MG63 (cell line): ENCODE results near the gene PWWP2B. TPM values are rescaled to one million over a fixed set of nuclear protein-coding genes. Genes with fewer than 3 reads are reported as not detected.
A peak's percentile ranks its signal among the peaks of the same experiment; 100 is the strongest.

Experiments used
- DNase-seq: peaks from one replicate; pipeline ENCODE4 v3.0.0-alpha.2; 2020
- H3K27me3 ChIP-seq: fragments of 250-450 bp; sonication (Bioruptor Pico); 2 replicates; pipeline ENCODE4 v1.5.1; 2020; ENCODE audit warnings: mild to moderate bottlenecking, moderate library complexity
- H3K36me3 ChIP-seq: fragments of 250-450 bp; sonication (Bioruptor Pico); 2 replicates; pipeline ENCODE4 v1.5.1; 2020; ENCODE audit warnings: mild to moderate bottlenecking, moderate library complexity
- H3K4me3 ChIP-seq: fragments of 250-450 bp; sonication (Bioruptor Pico); 2 replicates; pipeline ENCODE4 v1.5.1; 2020; ENCODE audit warnings: mild to moderate bottlenecking, moderate library complexity
- H3K9me3 ChIP-seq: fragments of 250-450 bp; sonication (Bioruptor Pico); 2 replicates; pipeline ENCODE4 v1.5.1; 2020; ENCODE audit warnings: mild to moderate bottlenecking, moderate library complexity
- total RNA-seq: library from RNA; depleted of rRNA; stranded (reverse); fragments of >200 nt; shearing (Covaris generic); gene quantifications from 2 replicates; pipeline ENCODE4 v1.2.3, GENCODE V29; 2014; ENCODE audit warnings: low replicate concordance

PWWP2B gene
- total RNA-seq, 1 experiment from 2014 or later, result 25.2 TPM

DNA sequence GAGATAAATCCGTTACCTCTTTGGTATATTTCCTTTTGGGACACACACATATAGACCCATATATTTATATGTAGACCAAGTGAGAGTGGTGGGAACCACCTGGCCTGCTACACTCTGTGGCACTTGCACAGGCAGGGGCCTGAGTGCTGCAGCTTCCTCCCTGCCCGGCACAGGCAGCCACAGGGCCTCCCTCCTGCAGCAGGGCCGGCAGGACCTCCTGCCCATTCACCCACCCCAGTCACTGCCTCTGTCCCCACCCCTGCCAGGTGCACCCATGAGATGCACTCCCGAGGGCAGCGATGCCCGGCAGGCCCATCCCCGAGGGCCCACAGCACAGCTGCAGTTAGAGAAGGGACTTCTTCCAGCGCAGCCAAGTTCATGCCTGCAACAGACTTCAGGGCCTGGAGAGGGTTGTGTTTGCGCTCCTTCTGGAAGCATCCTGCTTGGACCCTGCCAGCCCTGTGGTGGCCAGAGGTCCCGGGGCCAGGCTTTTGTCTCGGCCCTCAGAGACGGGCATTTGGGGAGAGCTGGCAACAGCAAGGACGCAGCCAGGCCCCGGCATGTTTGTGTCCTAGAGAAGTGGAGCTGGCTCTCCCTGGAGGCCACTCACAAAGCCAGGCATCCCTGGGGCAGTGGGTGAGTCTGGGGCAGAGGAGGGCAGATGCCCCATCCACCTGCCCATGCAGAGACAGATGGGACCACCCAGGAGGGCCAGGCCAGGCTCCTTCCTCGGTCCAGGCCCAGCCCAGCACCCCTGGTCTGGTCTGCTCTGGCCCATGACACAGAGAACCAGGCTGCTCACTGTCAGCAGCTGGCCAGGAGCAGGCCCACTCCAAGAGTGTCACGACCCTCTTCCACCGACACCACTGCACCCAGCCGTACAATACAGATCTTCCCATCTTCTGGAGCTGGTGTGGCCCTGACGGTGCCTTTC lies 41.4 kb downstream of the PWWP2B start:
- Histone ChIP-seq H3K4me3 (no peak overlapping the region), H3K9me3 (no peaks in the 10 kb centered on the region), H3K27me3 (no peaks in the 10 kb centered on the region), H3K36me3 (no peaks in the 10 kb centered on the region)
- DNase-seq, result no peak

DNA sequence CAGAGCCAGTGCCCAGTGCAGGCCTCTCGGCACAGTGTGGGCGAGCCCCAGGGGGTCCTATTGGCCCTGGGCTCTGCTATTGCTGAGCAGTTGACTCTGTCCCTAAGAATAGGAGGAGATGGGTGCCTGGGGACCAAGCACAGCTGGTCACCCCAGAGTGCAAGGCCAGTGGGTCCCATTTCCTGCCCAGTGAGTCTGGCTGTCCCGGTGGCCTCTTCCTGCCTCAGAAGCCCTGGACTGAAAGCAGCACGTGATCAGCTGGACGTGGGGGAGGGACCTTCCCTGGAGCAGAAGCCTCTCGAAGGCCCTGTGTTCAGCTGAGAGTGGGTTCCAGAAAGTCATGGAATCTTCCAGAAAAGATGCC lies 42.0 kb downstream of the PWWP2B start:
- DNase-seq, result no peak
- Histone ChIP-seq H3K4me3 (no peak overlapping the region), H3K27me3 (no peaks in the 10 kb centered on the region)

DNA sequence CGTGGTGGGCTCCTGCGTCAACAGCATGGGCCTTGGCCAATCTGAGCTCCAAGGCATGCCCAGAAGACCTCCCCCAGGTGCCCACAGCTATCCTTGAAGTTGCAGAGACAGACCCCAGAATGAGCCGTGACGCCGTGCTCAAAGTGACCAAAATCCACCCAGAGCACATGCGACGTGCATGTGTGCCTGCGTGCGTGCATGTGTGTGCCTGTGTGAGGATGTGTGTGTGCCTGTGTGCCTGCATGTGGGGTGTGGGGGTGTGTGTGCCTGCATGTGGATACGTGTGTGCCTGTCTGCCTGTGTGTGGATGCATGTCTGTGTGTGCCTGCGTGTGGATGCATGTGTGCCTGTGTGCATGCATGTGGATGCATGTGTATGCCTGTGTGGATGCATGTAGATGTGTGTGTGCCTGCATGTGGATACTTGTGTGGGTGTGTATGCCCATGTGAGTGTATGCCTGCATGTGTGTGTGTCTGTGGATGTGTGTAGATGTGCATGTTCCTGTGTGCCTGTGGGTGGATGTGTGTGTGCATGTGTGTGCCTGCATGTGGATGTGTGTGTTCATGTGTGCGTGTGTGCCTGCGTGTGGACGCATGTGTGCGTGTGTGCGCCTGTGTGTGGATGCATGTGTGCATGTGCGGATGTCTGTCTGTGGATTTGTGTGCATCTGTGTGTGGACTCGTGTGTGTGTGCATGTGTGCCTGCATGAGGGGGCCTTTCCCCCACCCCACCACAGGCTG lies 42.6 kb downstream of the PWWP2B start:
- no peak for DNase-seq
- Histone ChIP-seq H3K9me3 (no peaks in the 10 kb centered on the region), H3K27me3 (no peaks in the 10 kb centered on the region), H3K4me3 (no peak overlapping the region), H3K36me3 (no peaks in the 10 kb centered on the region)

More for the DNA sequence above, 42.0 kb downstream of the PWWP2B start:
- Histone ChIP-seq H3K36me3 (no peaks in the 10 kb centered on the region), H3K9me3 (no peaks in the 10 kb centered on the region)

DNA sequence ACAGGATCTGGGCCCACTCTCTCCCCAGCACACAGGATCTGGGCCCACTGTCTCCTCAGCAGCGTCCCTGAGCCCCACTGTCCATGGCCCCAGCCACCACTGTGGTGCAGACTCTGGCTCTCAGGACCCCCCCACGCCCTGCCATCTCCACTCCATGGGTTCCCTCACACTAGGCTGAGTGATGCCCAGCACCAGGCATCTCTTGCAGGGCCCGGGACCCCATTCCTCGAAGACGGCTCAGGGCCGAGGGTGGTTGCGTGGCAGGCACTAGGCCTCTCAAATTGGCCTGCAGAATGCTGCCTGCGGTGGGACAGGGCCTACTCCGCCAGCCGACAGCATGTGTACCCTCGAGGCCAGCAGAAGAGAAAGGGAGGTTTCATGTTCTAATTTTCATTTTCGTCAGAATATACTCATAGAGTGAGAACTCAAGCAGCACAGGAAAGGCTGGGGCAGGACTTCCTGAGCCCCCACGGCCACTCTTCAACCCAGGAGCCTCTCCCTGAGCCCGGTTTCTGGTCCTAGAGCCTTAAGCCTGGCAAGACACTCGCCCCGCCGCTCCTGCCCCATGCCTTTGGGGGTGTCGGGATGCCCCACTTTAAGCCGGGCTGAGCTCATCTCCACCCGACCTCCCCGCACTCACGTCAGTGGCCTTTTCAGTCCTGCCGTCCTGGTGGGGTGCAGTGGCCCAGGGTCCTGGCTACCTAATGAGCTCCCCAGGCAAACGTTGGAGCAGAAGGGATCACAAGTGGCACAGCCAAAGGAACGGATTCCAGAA lies 44.0 kb downstream of the PWWP2B start:
- no peaks in the 10 kb centered on the region for H3K9me3 ChIP-seq
- H3K36me3 ChIP-seq, result no peaks in the 10 kb centered on the region
- no peak overlapping the region for H3K4me3 ChIP-seq
- no peaks in the 10 kb centered on the region for H3K27me3 ChIP-seq
- no peak for DNase-seq

DNA sequence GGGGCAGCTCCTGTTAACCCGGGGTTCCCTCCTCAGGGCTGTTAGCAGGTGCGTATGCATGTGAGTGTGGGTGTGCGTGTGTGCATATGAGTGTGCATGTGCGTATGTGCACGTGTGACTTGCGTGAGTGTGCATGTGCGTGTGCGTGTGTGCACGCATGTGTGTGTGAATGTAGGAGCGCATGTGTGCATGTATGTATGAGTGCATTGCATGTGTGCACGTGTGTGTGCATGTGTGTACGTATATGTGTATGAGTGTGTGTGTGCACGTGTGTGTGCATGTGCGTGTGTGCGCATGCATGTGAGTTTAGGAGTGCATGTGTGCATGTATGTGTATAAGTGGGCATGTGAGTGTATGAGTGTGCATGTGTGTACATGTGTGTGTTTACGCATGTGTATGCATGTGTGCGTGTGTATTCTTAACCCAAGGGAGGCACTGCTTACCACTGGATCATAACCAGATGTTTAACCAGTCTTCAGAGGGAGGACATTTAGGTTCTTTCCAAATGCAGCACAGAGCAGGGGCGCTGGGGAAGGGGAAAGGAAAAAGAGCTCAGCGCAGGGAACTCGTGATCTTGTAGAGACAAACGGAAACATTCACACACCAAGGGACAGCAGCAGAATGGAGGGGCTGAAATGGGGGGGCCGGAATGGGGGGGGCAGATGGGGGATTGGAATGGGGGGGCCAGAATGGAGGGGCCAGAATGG lies 45.0 kb downstream of the PWWP2B start:
- Histone ChIP-seq H3K36me3 (no peaks in the 10 kb centered on the region), H3K9me3 (no peaks in the 10 kb centered on the region), H3K4me3 (no peak overlapping the region), H3K27me3 (no peaks in the 10 kb centered on the region)
- DNase-seq, result no peak

DNA sequence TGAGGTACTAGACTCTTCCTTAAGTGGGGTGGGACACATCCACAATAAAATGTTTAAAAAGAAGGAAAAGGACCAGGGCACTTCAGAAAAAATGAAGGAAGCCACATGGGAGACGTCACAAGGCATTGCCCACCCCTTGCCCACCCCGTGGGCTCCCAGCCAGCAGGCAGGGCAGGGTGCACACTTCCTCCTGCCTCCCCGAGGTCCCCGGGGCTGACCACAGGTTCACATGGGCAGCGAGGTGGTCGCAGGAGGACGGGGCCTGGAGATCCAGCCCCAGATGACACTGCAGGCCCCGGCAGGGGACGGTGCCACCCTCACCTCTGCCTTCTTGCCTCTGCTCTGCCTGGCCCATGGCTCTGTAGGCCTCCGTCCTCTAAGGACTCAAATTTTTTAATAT lies 45.6 kb downstream of the PWWP2B start:
- H3K9me3 ChIP-seq, result no peaks in the 10 kb centered on the region
- no peak overlapping the region for H3K4me3 ChIP-seq
- DNase-seq, result no peak
- H3K36me3 ChIP-seq, result no peaks in the 10 kb centered on the region
- no peaks in the 10 kb centered on the region for H3K27me3 ChIP-seq

DNA sequence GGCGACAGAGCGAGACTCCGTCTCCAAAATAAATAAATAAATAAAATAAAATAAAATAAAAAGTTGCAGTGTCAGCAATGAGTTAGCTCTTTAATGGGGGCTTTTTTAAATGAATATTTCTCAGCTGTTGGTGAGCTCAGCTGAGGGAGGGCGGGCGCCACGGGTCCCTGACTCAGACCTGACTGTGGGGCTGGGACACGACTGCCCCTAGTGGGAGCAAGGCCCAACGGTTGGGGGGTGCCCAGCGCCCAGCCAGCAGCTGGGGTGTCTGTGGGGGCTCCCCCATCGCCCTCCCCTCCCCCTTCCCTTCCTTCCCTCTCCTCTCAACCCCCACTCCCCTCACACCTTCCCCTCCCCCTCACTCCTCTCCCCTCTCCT lies 46.6 kb downstream of the PWWP2B start:
- no peak overlapping the region for H3K4me3 ChIP-seq
- no peaks in the 10 kb centered on the region for H3K27me3 ChIP-seq
- DNase-seq, result peak; percentile 52
- H3K9me3 ChIP-seq, result no peaks in the 10 kb centered on the region
- H3K36me3 ChIP-seq, result no peaks in the 10 kb centered on the region

DNA sequence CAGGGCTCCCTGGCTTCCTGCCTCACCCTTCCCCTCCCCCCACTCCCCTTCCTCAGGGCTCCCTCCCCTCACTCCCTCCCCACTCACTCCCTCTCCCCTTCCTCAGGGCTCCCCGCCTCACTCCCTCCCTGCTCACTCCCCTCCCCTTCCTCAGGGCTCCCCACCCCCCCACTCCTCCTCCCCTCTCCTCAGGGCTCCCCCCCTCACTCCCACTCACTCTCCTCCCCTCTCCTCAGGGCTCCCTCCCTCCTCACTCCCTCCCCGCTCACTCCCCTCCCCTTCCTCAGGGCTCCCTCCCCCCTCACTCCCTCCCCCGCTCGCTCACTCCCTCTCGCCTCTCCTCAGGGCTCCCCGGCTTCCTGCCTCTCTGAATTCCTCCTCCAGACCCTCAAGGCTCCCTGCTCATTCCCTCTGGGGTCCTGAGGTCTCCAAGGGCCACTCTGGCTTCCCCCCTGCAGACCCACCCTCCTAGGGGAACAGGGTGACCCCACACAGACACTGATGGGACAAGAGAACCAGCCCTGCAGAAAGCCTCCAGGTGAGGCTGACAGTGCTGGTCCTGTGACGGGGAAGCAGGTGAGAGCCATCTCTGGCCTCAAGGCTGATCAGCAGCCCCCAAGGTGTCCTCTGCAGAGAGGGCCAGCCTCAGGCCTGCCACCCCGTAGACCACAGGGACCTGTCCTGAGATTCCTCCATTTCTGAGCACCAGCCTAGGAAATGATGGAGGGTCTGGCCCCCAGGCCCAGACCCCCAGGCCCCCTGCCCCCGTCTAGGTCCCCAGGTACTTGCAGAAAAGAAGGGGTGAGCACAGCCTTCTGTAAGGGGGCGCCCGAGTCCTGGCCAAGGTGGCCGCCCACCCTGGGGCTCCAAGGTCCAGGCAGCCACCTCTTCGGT lies 47.2 kb downstream of the PWWP2B start:
- Histone ChIP-seq H3K4me3 (no peak overlapping the region), H3K36me3 (no peaks in the 10 kb centered on the region), H3K27me3 (no peaks in the 10 kb centered on the region), H3K9me3 (no peaks in the 10 kb centered on the region)
- DNase-seq, result no peak

DNA sequence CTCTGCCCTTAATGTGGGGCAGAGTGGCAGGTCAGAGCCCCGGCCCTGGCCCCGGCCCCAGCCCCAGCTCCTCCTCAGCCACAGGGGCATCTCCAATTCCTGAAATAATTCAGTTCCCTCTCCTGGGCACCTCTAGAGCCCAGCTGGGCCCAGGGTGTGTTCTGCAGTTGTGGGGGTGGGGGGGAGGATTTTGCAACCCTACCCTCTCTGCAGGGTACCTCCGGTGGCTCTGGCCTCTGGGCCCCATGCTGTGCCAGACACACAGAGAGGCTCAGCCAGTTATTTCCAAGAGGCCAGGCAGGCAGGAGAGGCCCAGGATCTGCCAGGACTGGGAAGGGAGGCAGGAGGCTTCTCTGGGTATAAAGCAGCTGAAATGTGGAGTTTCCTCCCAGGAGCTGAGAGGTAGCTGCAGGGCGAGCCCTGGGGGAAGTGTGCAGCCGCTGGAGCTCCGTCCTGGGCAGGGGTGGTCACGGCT lies 47.9 kb downstream of the PWWP2B start:
- peak; percentile 84 for DNase-seq
- H3K36me3 ChIP-seq, result no peaks in the 10 kb centered on the region
- H3K27me3 ChIP-seq, result no peaks in the 10 kb centered on the region
- H3K4me3 ChIP-seq, result no peak overlapping the region
- no peaks in the 10 kb centered on the region for H3K9me3 ChIP-seq

DNA sequence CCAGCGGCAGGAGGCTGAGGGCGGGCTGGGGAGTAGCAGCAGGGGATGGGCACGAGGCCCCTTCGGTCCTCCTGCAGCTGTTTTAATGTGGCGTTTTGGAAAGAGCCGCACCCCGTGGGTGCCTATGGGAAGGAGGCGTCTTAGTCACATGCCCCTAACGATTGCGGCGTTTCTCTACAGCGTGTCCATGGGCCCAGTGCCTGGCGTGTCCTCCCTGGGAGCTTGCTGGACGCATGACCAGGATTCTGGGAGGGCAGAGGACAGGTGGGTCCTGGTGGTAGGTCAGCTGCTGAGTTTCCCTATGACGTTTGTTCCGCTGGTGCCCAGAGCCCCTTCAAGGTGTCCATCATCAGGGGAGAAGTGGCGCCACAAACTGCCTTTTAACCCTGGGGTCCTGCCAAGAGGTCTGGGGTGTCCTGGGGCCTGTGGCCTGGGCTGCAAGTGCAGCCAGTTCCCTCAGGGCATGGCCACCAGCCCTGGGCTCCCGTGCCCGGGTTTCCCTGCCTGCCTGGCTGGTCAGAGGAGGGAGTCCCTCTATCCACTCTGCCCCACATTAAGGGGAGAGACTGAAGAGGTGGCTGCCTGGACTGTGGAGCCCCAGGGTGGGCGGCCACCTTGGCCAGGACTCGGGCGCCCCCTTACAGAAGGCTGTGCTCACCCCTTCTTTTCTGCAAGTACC lies 48.7 kb downstream of the PWWP2B start:
- DNase-seq, result no peak
- no peaks in the 10 kb centered on the region for H3K27me3 ChIP-seq
- no peaks in the 10 kb centered on the region for H3K36me3 ChIP-seq
- no peak overlapping the region for H3K4me3 ChIP-seq
- H3K9me3 ChIP-seq, result no peaks in the 10 kb centered on the region

DNA sequence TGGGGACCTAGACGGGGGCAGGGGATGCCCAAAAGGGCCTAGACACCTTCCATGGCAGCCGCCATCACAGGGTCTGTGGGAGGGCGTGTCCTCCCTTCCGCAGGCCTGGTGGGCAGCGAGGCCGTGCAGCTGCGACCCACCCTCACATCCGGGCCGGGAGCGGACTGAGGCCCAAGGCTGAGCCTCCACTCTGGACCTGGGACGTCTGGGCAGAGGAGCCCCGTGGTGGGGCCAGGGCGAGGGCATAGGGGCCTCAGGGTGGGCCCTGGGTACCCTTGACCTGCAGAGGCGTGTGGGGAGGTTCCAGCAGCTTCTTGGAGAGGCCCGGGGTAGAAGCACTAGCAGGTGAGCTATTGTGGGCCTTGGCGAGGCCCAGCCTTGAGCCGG lies 49.2 kb downstream of the PWWP2B start:
- no peak for DNase-seq

DNA sequence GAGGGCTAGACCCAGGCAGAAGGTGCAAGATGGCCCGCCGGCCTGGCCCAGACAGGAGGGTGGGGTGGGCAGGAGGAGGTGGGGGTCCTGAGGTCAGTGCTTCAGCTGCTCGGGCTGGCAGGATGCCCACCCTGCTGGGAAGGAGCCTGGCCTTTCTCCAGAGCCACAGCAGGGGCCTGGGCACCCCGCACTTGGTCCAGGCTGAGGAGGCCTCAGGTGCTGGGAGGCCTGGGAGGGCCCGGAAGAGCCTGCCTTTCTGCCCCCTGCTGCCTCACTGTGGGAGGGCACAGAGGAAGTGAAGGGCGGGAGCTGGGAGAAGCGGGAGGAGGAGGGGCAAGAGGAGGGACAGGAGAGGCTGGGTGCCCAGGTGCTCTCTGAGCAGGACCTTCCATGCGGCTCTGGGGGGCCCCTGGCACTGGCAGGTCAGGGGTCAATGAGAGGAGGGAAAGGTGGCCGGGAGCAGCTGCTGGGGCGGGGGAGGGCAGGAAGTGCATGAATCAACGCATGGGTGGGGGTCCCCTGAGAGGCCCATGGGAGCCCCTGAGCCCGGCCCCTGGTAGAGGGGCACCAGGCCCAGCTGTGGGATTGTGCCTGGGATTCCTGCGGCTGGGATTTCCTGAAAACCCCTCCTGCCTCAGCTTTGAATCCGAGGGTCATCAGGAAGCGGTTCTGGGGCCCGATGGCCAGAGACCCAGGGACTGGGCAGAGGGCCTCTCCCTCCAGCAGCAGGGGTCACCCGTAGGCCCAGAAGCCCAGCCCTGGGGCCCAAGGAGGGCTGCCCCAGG lies 49.9 kb downstream of the PWWP2B start:
- Histone ChIP-seq H3K4me3 (no peak overlapping the region), H3K27me3 (no peaks in the 10 kb centered on the region), H3K9me3 (no peaks in the 10 kb centered on the region), H3K36me3 (no peaks in the 10 kb centered on the region)
- DNase-seq, result peak; percentile 66

More for the DNA sequence above, 49.2 kb downstream of the PWWP2B start:
- H3K36me3 ChIP-seq, result no peaks in the 10 kb centered on the region
- H3K4me3 ChIP-seq, result no peak overlapping the region
- H3K9me3 ChIP-seq, result no peaks in the 10 kb centered on the region
- no peaks in the 10 kb centered on the region for H3K27me3 ChIP-seq

DNA sequence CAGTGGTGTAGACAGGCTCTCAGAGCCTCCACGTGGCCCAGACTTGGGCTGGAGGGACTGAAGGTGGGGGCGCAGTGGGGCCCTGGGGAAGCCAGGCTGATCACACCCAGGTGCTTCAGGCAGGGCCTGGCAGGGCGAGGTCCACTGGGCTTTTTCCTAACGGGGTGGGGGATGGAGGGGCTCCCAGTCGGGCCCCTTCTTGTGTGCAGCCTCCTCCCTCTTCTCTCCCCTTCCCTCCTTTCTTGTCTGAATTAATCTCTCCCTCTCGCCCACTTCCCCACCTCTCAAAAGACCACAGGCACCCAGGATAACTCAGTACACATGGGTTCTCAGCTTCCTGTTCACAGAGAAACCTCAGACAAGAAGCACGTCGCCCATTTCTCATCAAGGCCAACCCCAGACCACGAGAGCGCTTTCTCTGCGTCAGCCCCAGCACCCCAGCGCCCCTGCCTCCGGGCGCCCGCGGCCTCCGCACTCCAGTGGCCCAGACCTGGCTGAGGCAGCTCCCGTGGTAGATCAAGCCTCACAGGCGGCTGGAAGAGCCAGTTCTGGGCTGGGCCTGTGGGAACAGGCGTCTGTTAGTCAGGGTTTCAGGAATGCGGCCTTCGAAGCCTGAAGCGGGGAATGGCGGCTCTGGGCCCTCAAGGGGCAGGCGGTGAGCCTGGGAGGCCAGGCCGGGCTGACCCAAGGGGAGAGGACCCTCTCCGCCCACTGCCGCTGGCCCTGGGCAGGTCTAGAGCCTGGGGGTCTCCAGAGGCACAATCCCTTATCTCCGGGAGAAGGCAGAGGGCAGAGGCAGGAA lies 50.6 kb downstream of the PWWP2B start:
- Histone ChIP-seq H3K4me3 (no peak overlapping the region), H3K36me3 (no peaks in the 10 kb centered on the region), H3K27me3 (no peaks in the 10 kb centered on the region), H3K9me3 (no peaks in the 10 kb centered on the region)
- peak; percentile 76 for DNase-seq

DNA sequence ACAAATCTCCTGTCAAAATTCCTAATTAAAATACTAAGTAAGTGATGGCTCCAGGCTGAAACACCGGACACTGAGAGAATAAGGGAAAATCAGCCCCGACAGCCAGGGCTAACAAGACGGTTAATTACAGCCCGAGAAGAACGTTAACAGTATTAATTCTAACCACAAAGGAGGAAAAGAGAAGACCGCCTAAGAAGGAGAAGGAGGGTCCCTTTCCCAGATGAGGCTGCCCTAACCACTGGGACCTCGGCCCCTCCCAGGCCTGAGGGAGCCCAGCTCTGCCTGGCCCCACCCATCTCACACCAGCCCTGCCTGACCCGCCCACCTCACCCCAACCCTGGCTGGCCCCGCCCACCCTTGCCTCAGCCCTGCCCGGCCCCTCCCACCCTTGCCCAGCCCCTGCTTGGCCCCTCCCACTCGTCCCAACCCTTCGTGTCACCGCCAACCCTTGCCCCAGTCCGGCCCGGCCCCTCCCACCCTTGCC lies 51.3 kb downstream of the PWWP2B start:
- H3K27me3 ChIP-seq, result no peaks in the 10 kb centered on the region
- DNase-seq, result peak; percentile 88
- H3K9me3 ChIP-seq, result no peaks in the 10 kb centered on the region
- no peak overlapping the region for H3K4me3 ChIP-seq
- no peaks in the 10 kb centered on the region for H3K36me3 ChIP-seq
